Right hindlimb (tissue), 1 donor: ENCODE measurements around the gene SLC41A3.
"Not testable (repeated sequence)": the region's sequence is repeated elsewhere in the genome, so short reads cannot be mapped to it uniquely, and the experiment has no call there.

Experiments used
- DNase-seq: peaks from one replicate; pipeline ENCODE4 v3.0.0-alpha.2; 2018

Gene SLC41A3

GRCh38 chr3:125975245-125976002 is 108.5 kb downstream of the SLC41A3 start:
- DNase-seq = not testable (repeated sequence)

- peak; percentile 45 for DNase-seq
Measured at GRCh38 chr3:125971997-125972944, 111.7 kb downstream of the SLC41A3 start.

DNA sequence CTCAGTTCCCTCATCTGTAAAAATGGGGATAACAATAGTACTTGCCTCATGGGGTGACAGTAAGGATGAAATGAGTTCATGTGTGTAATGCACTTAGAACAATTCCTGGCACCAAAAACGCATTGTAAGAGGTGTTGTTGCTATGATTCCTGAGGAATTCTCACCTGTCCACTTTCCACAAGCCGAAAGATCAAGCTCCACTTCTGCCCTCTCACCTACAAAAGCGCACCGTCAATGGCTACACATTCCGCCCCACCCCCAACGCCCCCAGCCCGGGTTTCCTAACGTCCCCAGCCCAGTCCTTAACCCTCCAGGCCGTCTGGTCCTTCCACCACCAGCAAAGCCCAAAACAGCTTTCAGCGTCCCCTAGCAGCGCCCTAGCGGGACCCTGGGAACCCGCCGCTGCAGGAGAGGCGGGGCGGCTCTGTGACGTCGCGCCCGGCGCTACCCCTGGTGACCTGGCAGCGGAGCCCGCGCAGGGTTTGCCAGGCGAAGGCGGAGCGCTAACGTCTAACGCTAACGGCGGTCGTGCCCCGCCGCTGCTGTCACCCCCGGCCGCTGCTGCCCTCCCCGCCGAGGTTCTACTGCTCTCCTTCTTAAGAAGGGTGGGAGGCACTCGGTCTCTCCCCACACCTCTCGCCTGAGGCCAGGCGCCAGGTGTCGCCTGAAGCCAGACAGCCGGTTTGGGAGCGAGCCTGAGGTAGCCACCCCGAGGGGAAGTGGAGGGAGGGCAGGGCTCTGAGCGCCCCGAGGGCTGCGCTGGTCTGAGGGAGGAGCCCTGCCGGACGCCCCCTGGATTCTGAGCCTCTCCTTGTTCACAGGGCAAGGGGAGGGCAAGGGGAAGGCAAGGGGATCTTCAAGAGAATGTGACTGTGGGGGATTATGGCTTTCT is 115.0 kb downstream of the SLC41A3 start, which contains the start of gene ROPN1B:
Gene ROPN1B (plus strand): TSS at position 478 of the 892 bp plus-strand sequence. CDS start 2,877 bp downstream, outside the sequence.
- DNase-seq = not testable (repeated sequence)

DNA sequence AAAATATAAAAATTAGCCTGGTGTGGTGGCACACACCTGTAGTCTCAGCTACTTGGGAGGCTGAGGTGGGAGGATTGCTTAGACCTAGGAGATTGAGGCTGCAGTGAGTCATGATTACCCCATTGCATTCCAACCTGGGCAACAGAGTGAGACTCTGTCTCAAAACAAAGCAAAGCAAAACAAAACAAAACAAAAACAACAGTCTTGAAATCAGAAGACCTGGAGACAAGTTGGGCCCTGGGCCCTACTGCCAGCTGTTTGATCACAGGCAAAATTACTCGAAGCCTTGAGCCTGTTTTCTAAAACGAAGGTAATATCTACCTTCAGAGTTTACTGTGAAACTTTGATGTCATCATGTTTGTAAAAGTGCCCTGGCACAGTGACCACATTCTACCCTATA is 115.8 kb downstream of the SLC41A3 start:
- DNase-seq = not testable (repeated sequence)

DNA sequence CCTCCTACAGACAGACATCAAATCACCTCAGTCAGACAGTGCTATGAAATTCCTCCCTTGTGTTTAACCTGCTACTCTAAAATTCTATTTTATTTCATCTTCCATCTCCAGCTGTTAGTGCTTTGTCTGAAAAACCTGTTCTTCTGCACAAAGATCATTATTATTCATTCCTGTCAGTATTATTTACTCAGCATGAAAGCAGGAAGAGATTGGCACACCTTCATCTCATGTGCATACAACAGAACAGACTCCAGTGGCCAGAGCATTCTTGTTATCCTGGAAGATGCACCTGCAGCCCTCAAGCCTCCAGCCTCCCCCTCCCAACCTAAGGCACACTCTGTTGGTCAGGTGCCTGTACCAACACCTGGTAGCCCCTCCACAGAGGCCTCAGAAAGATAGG is 116.8 kb downstream of the SLC41A3 start:
- no peak for DNase-seq

DNA sequence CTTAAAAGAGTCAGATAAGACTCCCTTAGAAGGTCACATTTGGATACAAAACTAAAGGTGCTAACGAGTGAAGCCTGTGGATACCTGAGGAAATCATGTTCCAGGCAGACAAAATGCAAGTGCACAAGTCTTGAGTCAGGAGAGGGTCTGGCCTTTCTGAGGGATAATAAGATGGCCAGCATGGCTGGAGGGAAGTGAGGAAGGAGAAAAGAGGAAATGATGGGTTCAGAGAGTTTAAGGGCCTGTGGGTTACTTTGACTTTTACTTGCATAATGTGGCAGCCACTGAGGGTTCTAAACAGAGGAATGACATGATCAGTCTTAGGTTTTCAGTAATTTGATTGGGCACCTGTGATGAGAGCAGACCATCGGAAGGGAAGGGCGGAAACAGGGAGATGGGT is 118.4 kb downstream of the SLC41A3 start:
- DNase-seq = no peak

DNA sequence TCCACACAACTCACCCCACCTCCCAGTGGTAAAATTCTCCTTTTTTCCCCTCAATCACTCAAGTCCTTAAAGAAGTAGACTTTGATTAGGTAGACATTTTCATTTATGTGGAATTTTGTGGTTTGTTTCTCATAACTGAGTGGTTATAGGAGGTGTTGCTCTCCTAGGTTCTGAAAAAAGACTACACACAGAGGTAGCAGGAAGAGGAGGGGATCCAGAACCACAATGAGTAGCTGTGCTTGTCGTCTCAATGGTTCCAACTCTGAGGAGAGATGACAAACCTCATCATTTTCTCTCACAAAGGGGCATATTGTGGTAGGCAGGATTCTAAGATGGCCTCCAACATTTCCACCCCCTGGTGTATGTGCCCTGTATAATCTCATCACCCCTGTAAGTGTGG is 120.1 kb downstream of the SLC41A3 start:
- DNase-seq = not testable (repeated sequence)

- DNase-seq = no peak
Measured at GRCh38 chr3:125961289-125961589, 122.7 kb downstream of the SLC41A3 start.

DNA sequence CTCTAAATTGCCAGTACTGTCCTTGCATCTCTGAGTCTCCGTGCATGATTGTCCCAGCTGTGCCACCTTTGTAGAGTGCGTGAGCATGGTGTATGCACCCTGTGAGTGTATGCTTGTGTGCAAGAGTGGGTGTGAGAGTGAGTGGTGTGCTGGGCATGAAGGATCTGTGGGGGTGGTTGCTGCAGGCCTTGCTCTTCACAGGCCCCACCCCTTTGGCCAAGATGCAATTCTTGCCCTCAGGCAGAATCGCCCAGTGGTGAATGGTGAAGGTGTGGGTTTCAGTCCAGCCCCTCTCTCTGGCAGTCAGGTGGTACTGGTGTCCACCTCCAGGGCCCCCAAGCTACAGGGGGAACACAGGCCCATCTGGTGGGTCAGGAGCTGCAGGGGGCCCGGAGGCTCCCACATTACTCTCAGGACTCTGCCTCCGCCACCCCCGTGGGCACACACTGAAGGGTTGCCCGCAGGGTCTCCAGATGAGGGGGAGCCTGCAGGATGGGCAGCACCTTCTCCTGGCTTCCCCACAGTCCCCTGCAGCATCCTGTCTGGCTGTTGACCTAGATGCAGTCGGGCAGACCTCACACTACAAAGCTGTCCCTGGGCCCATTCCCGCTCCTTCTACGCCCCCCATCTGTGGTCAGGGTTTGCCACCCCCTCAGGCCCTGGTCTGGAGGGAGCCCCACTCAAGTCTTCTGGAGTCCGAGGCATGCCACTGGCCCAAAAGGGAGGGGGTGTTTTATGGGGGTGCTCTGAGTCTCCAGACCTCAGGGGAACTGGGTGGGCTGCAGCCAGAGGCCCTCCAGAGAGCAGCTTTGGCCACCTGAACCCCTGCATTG is 123.3 kb downstream of the SLC41A3 start:
- no peak for DNase-seq

- no peak for DNase-seq
Measured at GRCh38 chr3:125960066-125960424, 123.9 kb downstream of the SLC41A3 start.

DNA sequence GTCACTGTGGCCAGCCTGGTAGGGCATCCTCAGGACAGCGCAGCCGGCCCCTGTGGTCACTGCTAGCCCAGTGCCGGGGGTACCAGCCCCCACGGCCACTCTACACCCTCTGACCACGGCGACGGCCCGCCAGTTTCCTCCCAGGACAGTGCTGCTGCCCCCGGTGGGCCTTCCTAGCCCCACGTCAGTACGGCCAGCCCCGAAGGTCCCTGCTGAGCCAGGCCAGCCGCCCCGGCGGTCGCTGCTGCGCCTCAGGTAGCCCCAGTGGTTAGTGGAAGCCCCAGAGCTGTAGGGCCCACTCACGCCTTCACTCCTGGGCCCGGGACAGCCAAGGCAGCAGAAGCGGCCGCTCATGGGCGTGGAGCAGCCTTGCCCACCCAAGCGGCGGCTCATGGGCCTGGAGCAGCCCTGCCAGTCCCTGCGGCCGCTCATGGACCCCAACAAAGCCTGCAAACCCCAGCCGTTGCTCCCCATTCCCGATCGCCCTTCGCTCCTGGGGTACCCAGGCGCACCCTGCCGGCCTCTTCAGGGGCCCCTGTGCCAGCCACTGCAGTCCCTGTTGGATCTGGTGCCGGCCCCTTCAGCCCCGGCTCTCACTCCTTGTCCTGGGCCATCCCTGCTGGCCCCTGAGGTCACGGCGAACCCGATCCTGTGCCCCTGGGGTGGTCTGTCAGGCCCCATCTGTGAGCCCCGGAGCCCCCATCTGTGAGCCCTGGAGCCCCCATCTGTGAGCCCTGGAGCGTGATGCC is 124.4 kb downstream of the SLC41A3 start:
- DNase-seq = no peak

DNA sequence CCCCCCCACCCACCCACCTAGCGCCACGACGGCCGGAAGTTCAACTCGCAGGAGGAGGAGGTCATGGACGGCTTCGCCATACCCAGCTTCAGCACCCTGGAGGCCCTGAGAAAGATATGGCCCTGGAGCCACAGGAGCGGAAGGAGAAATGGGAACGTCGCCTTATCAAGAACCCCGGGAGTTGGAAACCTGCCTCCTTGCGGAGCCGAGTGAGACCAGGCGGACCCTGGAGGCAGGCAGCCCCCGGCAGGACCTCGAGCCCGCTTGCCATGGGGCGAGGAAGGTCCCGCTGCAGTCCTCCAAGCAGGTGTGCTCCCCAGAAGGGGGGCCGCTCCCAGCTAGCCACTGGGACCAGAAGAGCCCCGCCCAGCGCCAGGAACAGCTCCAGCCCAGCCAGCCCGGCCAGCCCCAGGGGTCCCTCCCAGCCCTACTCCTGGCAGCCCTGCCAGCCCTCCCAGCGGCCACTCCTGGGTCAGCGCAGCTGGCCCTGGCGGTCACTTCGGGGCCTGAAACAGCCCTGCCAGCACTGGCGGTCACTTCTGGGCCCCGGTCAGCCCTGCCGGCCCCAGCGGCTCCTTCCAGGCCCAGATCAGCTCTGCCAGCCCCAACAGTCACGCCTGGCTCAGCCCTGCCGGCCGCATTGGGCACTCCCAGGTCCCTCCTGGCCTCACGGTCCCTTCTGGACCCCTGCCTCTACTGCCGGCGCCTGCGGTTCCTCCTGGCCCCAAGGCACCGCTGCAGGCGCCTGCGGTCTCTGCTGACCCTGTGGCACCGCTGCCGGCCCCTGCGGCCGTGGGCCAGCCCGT is 125.2 kb downstream of the SLC41A3 start:
- no peak for DNase-seq

DNA sequence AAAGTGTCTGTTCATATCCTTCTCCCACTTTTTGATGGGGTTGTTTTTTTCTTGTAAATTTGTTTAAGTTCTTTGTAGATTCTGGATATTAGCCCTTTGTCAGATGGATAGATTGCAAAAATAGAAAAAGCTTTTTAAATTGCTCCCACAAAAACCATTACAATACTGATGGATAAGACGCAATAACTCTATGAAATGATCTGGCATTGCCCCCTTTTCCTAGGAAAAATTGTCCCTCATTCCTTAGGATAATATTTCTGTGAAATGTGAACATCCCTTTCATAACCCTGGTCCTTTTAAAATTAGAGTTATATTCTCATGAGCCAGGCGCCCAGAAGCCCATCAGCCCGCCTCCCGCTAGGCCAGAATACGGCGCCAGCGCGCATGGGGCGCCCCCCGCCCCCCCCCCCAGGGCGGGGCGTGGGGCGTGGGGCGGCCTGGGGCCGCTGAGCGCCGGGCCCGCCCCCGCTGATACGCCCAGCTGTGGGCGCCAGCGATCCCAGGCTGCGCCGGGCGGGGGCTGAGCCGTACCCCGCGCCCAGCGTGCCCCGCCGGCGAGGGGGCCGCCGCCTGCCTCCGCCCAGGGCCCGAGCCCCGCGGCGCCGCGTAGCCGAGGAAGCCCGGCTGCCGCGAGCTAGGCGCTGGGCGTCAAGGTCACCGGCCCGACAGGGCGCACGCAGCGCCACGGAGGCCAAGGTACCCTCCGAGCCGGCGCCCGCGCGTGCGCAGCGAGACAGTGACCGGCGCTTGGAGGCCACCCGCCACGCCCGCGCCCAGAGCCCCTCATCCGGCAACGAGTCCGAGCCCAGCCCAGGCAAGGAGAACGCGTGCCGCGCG is 126.0 kb downstream of the SLC41A3 start:
- DNase-seq = no peak

- not testable (repeated sequence) for DNase-seq
Measured at GRCh38 chr3:125957020-125957419, 126.9 kb downstream of the SLC41A3 start.
